Motor neuron (in vitro differentiated cells): ENCODE measurements around the gene CTNNA2. TPM values are rescaled to one million over a fixed set of nuclear protein-coding genes. Genes with fewer than 3 reads are reported as not detected.

Experiments used
- ATAC-seq, 8 experiments: fragments of 200-7000 bp; cut with Tn5 transposase; replicated peaks in 6 of 8; 2 replicates each; pipeline ENCODE4 v1.8.0; 2021; ENCODE audit warnings: mild to moderate bottlenecking in 8 of 8, moderate library complexity in 8 of 8
- H3K27ac ChIP-seq, 2 donors: fragments of 250-450 bp; sonication (Bioruptor Pico); 2 replicates each; pipeline ENCODE4 v1.9.0; 2021; ENCODE audit warnings: antibody characterized with exemption in 2 of 2, mild to moderate bottlenecking in 2 of 2, moderate library complexity in 1 of 2
- H3K4me1 ChIP-seq, 2 donors: fragments of 250-450 bp; sonication (Bioruptor Pico); replicated peaks in 1 of 2; 2 replicates each; pipeline ENCODE4 v1.6.1; 2021; ENCODE audit warnings: antibody characterized with exemption in 2 of 2, mild to moderate bottlenecking in 2 of 2, moderate library complexity in 1 of 2
- H3K4me3 ChIP-seq, 5 donors: fragments of 250-450 bp; sonication (Bioruptor Pico); 2 replicates each; pipeline ENCODE4 v1.9.0; 2021; ENCODE audit warnings: antibody characterized with exemption in 5 of 5, mild to moderate bottlenecking in 5 of 5, moderate library complexity in 4 of 5
- WGBS, 10 experiments: fragments of 450-650 bp; shearing (Covaris generic); methylation state at CpG; one replicate each; pipeline ENCODE4 v1.0.0; 2022; 5-methylcytosine and 5-hydroxymethylcytosine counted together
- in situ Hi-C, 9 experiments: fragments of 400-800 bp; cut with MboI; loops; one replicate each; pipeline ENCODE4 v1.15.0; 2021; ENCODE audit warnings: low sequenced_read_pairs in 9 of 9, low pct_unique_long_range_greater_than_20kb in 2 of 9; ENCODE audit not compliant: unreplicated experiment in 9 of 9
- total RNA-seq, 8 experiments: library from RNA; unstranded; fragments of 300-600 nt; gene quantifications; 2 replicates each; pipeline versions ENCODE4 v1.2.3 to v1.2.4, GENCODE V29; 2022

Gene CTNNA2
- total RNA-seq, 8 experiments from 2014 or later = 0.81 to 127 (median 56.5) TPM

GRCh38 chr2:79994161-79994560 is 481.3 kb downstream of the CTNNA2 start:
- 22 to 96% (median 68%) methylated on average over 2 to 5 of the region's 5 CpGs; no CpG with 5 or more reads in 2 of the 10 experiments for WGBS, 10 experiments
- no peak overlapping the region for H3K27ac ChIP-seq
- in situ Hi-C loops = no loop called here
- ATAC-seq = no peak
- no peak overlapping the region for H3K4me3 ChIP-seq
- H3K4me1 ChIP-seq = no peaks in the 10 kb centered on the region

GRCh38 chr2:79994965-79995364 is 482.1 kb downstream of the CTNNA2 start:
- H3K27ac ChIP-seq = no peak overlapping the region
- no peaks in the 10 kb centered on the region for H3K4me1 ChIP-seq
- in situ Hi-C loops = no loop called here
- H3K4me3 ChIP-seq = no peak overlapping the region
- ATAC-seq = peak in 5 of 8 experiments; percentile 40 to 90 (median 77)

GRCh38 chr2:79996709-79997108 is 483.9 kb downstream of the CTNNA2 start:
- WGBS, 10 experiments = 17 to 93% (median 74%) methylated on average over 1 to 5 of the region's 5 CpGs; no CpG with 5 or more reads in 3 of the 10 experiments
- H3K4me1 ChIP-seq = no peaks in the 10 kb centered on the region
- in situ Hi-C loops = no loop called here
- no peak overlapping the region for H3K4me3 ChIP-seq
- ATAC-seq = no peak
- no peak overlapping the region for H3K27ac ChIP-seq

- in situ Hi-C loops = no loop called here
- 0 to 100% (median 67%) methylated on average over 1 to 5 of the region's 5 CpGs; no CpG with 5 or more reads in 1 of the 10 experiments for WGBS, 10 experiments
- Histone ChIP-seq H3K4me1 (peaks cover 0 to 20% of the 10 kb centered on the region in 2 donors), H3K4me3 (no peak overlapping the region), H3K27ac (no peak overlapping the region)
- no peak for ATAC-seq
These were observed 488.9 kb downstream of the CTNNA2 start for GRCh38 chr2:80001701-80002101.

GRCh38 chr2:80002112-80002511 is 489.3 kb downstream of the CTNNA2 start:
- 0 to 87% (median 69%) methylated on average over 1 to 3 of the region's 3 CpGs; no CpG with 5 or more reads in 1 of the 10 experiments for WGBS, 10 experiments
- in situ Hi-C loops = no loop called here
- Histone ChIP-seq H3K4me1 (peaks cover 0 to 20% of the 10 kb centered on the region in 2 donors), H3K27ac (no peak overlapping the region), H3K4me3 (no peak overlapping the region)
- ATAC-seq = no peak

- Histone ChIP-seq H3K27ac (no peak overlapping the region), H3K4me3 (no peak overlapping the region), H3K4me1 (peaks cover 0 to 20% of the 10 kb centered on the region in 2 donors)
- 14 to 100% (median 42%) methylated on average over 1 to 5 of the region's 6 CpGs; no CpG with 5 or more reads in 1 of the 10 experiments for WGBS, 10 experiments
- ATAC-seq = peak in 5 of 8 experiments; percentile 61 to 96 (median 85)
- in situ Hi-C loops = no loop called here
These were observed 489.8 kb downstream of the CTNNA2 start for GRCh38 chr2:80002568-80003157.

- WGBS, 10 experiments = 14 to 80% (median 63%) methylated on average over 1 to 5 of the region's 5 CpGs; no CpG with 5 or more reads in 3 of the 10 experiments
- no peak overlapping the region for H3K4me3 ChIP-seq
- in situ Hi-C loops = no loop called here
- peaks cover 0 to 9% of the 10 kb centered on the region in 2 donors for H3K4me1 ChIP-seq
- no peak overlapping the region for H3K27ac ChIP-seq
- ATAC-seq = no peak
These were observed 495.1 kb downstream of the CTNNA2 start for GRCh38 chr2:80007777-80008503.

GRCh38 chr2:80008596-80008995 is 495.7 kb downstream of the CTNNA2 start:
- in situ Hi-C loops = no loop called here
- H3K4me3 ChIP-seq = no peak overlapping the region
- ATAC-seq = no peak
- H3K27ac ChIP-seq = no peak overlapping the region
- H3K4me1 ChIP-seq = peaks cover 0 to 3% of the 10 kb centered on the region in 2 donors
- 0 to 92% (median 40%) methylated on average over 1 to 4 of the region's 4 CpGs; no CpG with 5 or more reads in 1 of the 10 experiments for WGBS, 10 experiments

- no peak for ATAC-seq
- 17 to 100% (median 93%) methylated on average over 1 to 3 of the region's 3 CpGs for WGBS, 10 experiments
- Histone ChIP-seq H3K4me1 (no peaks in the 10 kb centered on the region), H3K27ac (no peak overlapping the region), H3K4me3 (no peak overlapping the region)
- in situ Hi-C loops = no loop called here
These were observed 496.4 kb downstream of the CTNNA2 start for GRCh38 chr2:80009211-80009610.

GRCh38 chr2:80012061-80012460 is 499.2 kb downstream of the CTNNA2 start:
- H3K27ac ChIP-seq = no peak overlapping the region
- ATAC-seq = no peak
- no peak overlapping the region for H3K4me3 ChIP-seq
- in situ Hi-C loops = no loop called here
- WGBS, 10 experiments = 67 to 100% (median 98%) methylated on average over 2 to 3 of the region's 3 CpGs; no CpG with 5 or more reads in 4 of the 10 experiments
- H3K4me1 ChIP-seq = no peaks in the 10 kb centered on the region

GRCh38 chr2:80014637-80015036 is 501.8 kb downstream of the CTNNA2 start:
- Histone ChIP-seq H3K4me1 (peaks cover 0 to 3% of the 10 kb centered on the region in 2 donors), H3K4me3 (no peak overlapping the region), H3K27ac (no peak overlapping the region)
- in situ Hi-C loops = no loop called here
- no peak for ATAC-seq

- 12 to 100% (median 71%) methylated on average over 1 to 5 of the region's 5 CpGs; no CpG with 5 or more reads in 1 of the 10 experiments for WGBS, 10 experiments
- Histone ChIP-seq H3K4me3 (no peak overlapping the region), H3K4me1 (peaks cover 3 to 14% of the 10 kb centered on the region in 2 donors), H3K27ac (no peak overlapping the region)
- in situ Hi-C loops = no loop called here
- peak in 4 of 8 experiments; percentile 20 to 85 (median 40) for ATAC-seq
These were observed 503.3 kb downstream of the CTNNA2 start for GRCh38 chr2:80016171-80016570.

GRCh38 chr2:80019571-80020460 is 507.0 kb downstream of the CTNNA2 start:
- Histone ChIP-seq H3K4me3 (no peak overlapping the region), H3K4me1 (peaks cover 7 to 14% of the 10 kb centered on the region in 2 donors), H3K27ac (peak overlapping the region in 1 of 2 donors; percentile 40)
- in situ Hi-C loops = no loop called here
- WGBS, 10 experiments = 35 to 67% (median 53%) methylated on average over 2 to 6 of the region's 6 CpGs
- peak in 4 of 8 experiments; percentile 45 to 70 (median 58) for ATAC-seq
